ENCODE measurements around the gene TSSK3. TPM values are rescaled to one million over a fixed set of nuclear protein-coding genes. Genes with fewer than 3 reads are reported as not detected.

TSSK3 gene
- polyA plus RNA-seq, 1 donor from 2014 or later = not detected

- peaks cover 8 to 11% (median 8%) of the 10 kb centered on the region in 3 donors for H3K4me1 Mint-ChIP-seq
- H3K27ac Mint-ChIP-seq = no peak overlapping the region
- no peak overlapping the region for H3K4me3 Mint-ChIP-seq
- peaks cover 3% of the 10 kb centered on the region for H3K27me3 Mint-ChIP-seq
- peaks cover 6% of the 10 kb centered on the region for H3K36me3 Mint-ChIP-seq
- H3K9me3 Mint-ChIP-seq = no peaks in the 10 kb centered on the region
Measured at GRCh38 chr1:32365445-32365844, 3.1 kb downstream of the TSSK3 start.

GRCh38 chr1:32367912-32368635 lies 5.7 kb downstream of the TSSK3 start:
- H3K27ac Mint-ChIP-seq = no peak overlapping the region
- no peaks in the 10 kb centered on the region for H3K27me3 Mint-ChIP-seq

GRCh38 chr1:32372149-32372756 lies 9.9 kb downstream of the TSSK3 start:
- no peaks in the 10 kb centered on the region for H3K9me3 Mint-ChIP-seq
- H3K27me3 Mint-ChIP-seq = no peaks in the 10 kb centered on the region
- H3K36me3 Mint-ChIP-seq = peaks cover 1% of the 10 kb centered on the region
- peaks cover 10 to 13% (median 13%) of the 10 kb centered on the region in 3 donors for H3K4me1 Mint-ChIP-seq
- H3K4me3 Mint-ChIP-seq = peak overlapping the region in 1 of 4 donors; percentile 52
- peak overlapping the region in 1 of 3 donors; percentile 77 for H3K27ac Mint-ChIP-seq

More at GRCh38 chr1:32367912-32368635, 5.7 kb downstream of the TSSK3 start:
- peaks cover 9 to 13% (median 11%) of the 10 kb centered on the region in 3 donors for H3K4me1 Mint-ChIP-seq
- H3K36me3 Mint-ChIP-seq = peaks cover 1% of the 10 kb centered on the region
- no peaks in the 10 kb centered on the region for H3K9me3 Mint-ChIP-seq
- H3K4me3 Mint-ChIP-seq = no peak overlapping the region

- Mint-ChIP-seq H3K27me3 (no peaks in the 10 kb centered on the region), H3K4me3 (no peak overlapping the region), H3K27ac (no peak overlapping the region), H3K4me1 (peaks cover 10 to 13% (median 13%) of the 10 kb centered on the region in 3 donors), H3K36me3 (peaks cover 3% of the 10 kb centered on the region), H3K9me3 (no peaks in the 10 kb centered on the region)
Measured at GRCh38 chr1:32373996-32374592, 11.8 kb downstream of the TSSK3 start.

- Mint-ChIP-seq H3K27me3 (no peaks in the 10 kb centered on the region), H3K4me3 (no peak overlapping the region), H3K4me1 (peaks cover 10 to 13% (median 13%) of the 10 kb centered on the region in 3 donors), H3K27ac (no peak overlapping the region), H3K36me3 (peaks cover 2% of the 10 kb centered on the region), H3K9me3 (no peaks in the 10 kb centered on the region)
Measured at GRCh38 chr1:32376199-32376598, 13.9 kb downstream of the TSSK3 start.

GRCh38 chr1:32377541-32378220 lies 15.3 kb downstream of the TSSK3 start:
- peak overlapping the region in 1 of 3 donors; percentile 20 for H3K27ac Mint-ChIP-seq
- H3K4me3 Mint-ChIP-seq = no peak overlapping the region
- peaks cover 2% of the 10 kb centered on the region for H3K36me3 Mint-ChIP-seq
- H3K9me3 Mint-ChIP-seq = no peaks in the 10 kb centered on the region
- no peaks in the 10 kb centered on the region for H3K27me3 Mint-ChIP-seq
- H3K4me1 Mint-ChIP-seq = peaks cover 3 to 7% (median 4%) of the 10 kb centered on the region in 3 donors

GRCh38 chr1:32380057-32380456 lies 17.7 kb downstream of the TSSK3 start:
- Mint-ChIP-seq H3K4me1 (no peaks in the 10 kb centered on the region), H3K27me3 (no peaks in the 10 kb centered on the region), H3K36me3 (peaks cover 2% of the 10 kb centered on the region), H3K27ac (no peak overlapping the region), H3K4me3 (peak overlapping the region in 1 of 4 donors; percentile 48), H3K9me3 (no peaks in the 10 kb centered on the region)

GRCh38 chr1:32386676-32387392 lies 24.5 kb downstream of the TSSK3 start:
- H3K4me3 Mint-ChIP-seq = no peak overlapping the region
- peaks cover 2% of the 10 kb centered on the region for H3K36me3 Mint-ChIP-seq
- H3K9me3 Mint-ChIP-seq = no peaks in the 10 kb centered on the region
- no peak overlapping the region for H3K27ac Mint-ChIP-seq
- H3K4me1 Mint-ChIP-seq = no peaks in the 10 kb centered on the region
- no peaks in the 10 kb centered on the region for H3K27me3 Mint-ChIP-seq

- Mint-ChIP-seq H3K27me3 (no peaks in the 10 kb centered on the region), H3K27ac (no peak overlapping the region), H3K4me3 (no peak overlapping the region), H3K4me1 (peaks cover 0 to 13% (median 4%) of the 10 kb centered on the region in 3 donors), H3K36me3 (peaks cover 2% of the 10 kb centered on the region), H3K9me3 (no peaks in the 10 kb centered on the region)
Measured at GRCh38 chr1:32388641-32389040, 26.3 kb downstream of the TSSK3 start.

- H3K4me3 Mint-ChIP-seq = no peak overlapping the region
- H3K27me3 Mint-ChIP-seq = no peaks in the 10 kb centered on the region
- H3K36me3 Mint-ChIP-seq = peaks cover 2% of the 10 kb centered on the region
- peaks cover 6 to 26% (median 12%) of the 10 kb centered on the region in 3 donors for H3K4me1 Mint-ChIP-seq
- no peak overlapping the region for H3K27ac Mint-ChIP-seq
- H3K9me3 Mint-ChIP-seq = no peaks in the 10 kb centered on the region
Measured at GRCh38 chr1:32390904-32391870, 28.8 kb downstream of the TSSK3 start.

GRCh38 chr1:32392325-32392724 lies 30.0 kb downstream of the TSSK3 start:
- Mint-ChIP-seq H3K4me3 (peak overlapping the region in 3 of 4 donors; percentile 16 to 88 (median 78)), H3K36me3 (no peaks in the 10 kb centered on the region), H3K9me3 (no peaks in the 10 kb centered on the region), H3K27ac (no peak overlapping the region), H3K4me1 (peaks cover 8 to 26% (median 12%) of the 10 kb centered on the region in 3 donors), H3K27me3 (no peaks in the 10 kb centered on the region)

- H3K36me3 Mint-ChIP-seq = no peaks in the 10 kb centered on the region
- no peaks in the 10 kb centered on the region for H3K9me3 Mint-ChIP-seq
- peak overlapping the region in 3 of 4 donors; percentile 97 to 100 (median 100) for H3K4me3 Mint-ChIP-seq
- H3K27me3 Mint-ChIP-seq = no peaks in the 10 kb centered on the region
- H3K27ac Mint-ChIP-seq = no peak overlapping the region
- peaks cover 10 to 26% (median 12%) of the 10 kb centered on the region in 3 donors for H3K4me1 Mint-ChIP-seq
Measured at GRCh38 chr1:32393136-32393535, 30.8 kb downstream of the TSSK3 start.

GRCh38 chr1:32393832-32394140 lies 31.4 kb downstream of the TSSK3 start:
- Mint-ChIP-seq H3K4me3 (peak overlapping the region in 3 of 4 donors; percentile 97 to 100 (median 100)), H3K9me3 (no peaks in the 10 kb centered on the region), H3K36me3 (no peaks in the 10 kb centered on the region), H3K27ac (peak overlapping the region; percentile 63 to 98 (median 97)), H3K27me3 (peaks cover under 1% of the 10 kb centered on the region), H3K4me1 (peaks cover 10 to 26% (median 12%) of the 10 kb centered on the region in 3 donors)
